Esophagus muscularis mucosa (tissue), 4 donors: ENCODE measurements around the gene YWHAG. TPM values are rescaled to one million over a fixed set of nuclear protein-coding genes. Genes with fewer than 3 reads are reported as not detected.
"Not testable (repeated sequence)": the region's sequence is repeated elsewhere in the genome, so short reads cannot be mapped to it uniquely, and the experiment has no call there.

ENCODE experiments used
- DNase-seq: peaks from one replicate; pipeline ENCODE4 v3.0.0-alpha.2; 2017; ENCODE audit errors: extremely low spot score
- H3K27ac ChIP-seq, 4 donors: fragments of 200-600 bp; sonication (generic); replicated peaks in 1 of 4; 1 replicate in 3 of 4; 2 replicates in 1 of 4; pipeline ENCODE4 v1.5.1; 2016 to 2019; ENCODE audit warnings: mild to moderate bottlenecking in 1 of 4
- H3K27me3 ChIP-seq, 4 donors: fragments of 200-600 bp; sonication (generic); one replicate each; pipeline versions ENCODE4 v1.5.1 to v1.6.0; 2016 to 2019
- H3K36me3 ChIP-seq, 4 donors: fragments of 200-600 bp; sonication (generic); one replicate each; pipeline ENCODE4 v1.5.1; 2016 to 2019
- H3K4me1 ChIP-seq, 4 donors: fragments of 200-600 bp; sonication (generic); one replicate each; pipeline ENCODE4 v1.5.1; 2016 to 2019
- H3K4me3 ChIP-seq, 4 donors: fragments of 200-600 bp; sonication (generic); 1 replicate in 2 of 4; 2 replicates in 2 of 4; pipeline ENCODE4 v1.5.1; 2016 to 2019; ENCODE audit warnings: mild to moderate bottlenecking in 4 of 4, moderate library complexity in 1 of 4
- H3K9me3 ChIP-seq, 4 donors: fragments of 200-600 bp; sonication (generic); 1 replicate in 3 of 4; 2 replicates in 1 of 4; pipeline ENCODE4 v1.5.1; 2016 to 2019
- EP300 ChIP-seq: sonication (generic); formaldehyde crosslinking; IDR thresholded peaks from one replicate; pipeline ENCODE4 v1.6.1; 2017; ENCODE audit warnings: antibody characterized with exemption
- POLR2A ChIP-seq: fragments of 450-650 bp; IDR thresholded peaks from one replicate; pipeline ENCODE4 v1.6.1; 2017; ENCODE audit warnings: antibody characterized with exemption, moderate library complexity, mild to moderate bottlenecking, low read depth
- POLR2AphosphoS5 ChIP-seq, 2 donors: sonication (generic); formaldehyde crosslinking; IDR thresholded peaks; one replicate each; pipeline ENCODE4 v1.6.1; 2017; ENCODE audit warnings: antibody characterized with exemption in 2 of 2
- WGBS: methylation state at CpG from one replicate; pipeline ENCODE4 v1.1.5; 2018; 5-methylcytosine and 5-hydroxymethylcytosine counted together
- intact Hi-C: fragments of 100-400 bp; cut with DNase I; formaldehyde crosslinking; loops from one replicate; pipeline ENCODE4 v1.15.1; 2023
- total RNA-seq, 4 donors: library from RNA; depleted of rRNA; stranded (reverse); fragments of >200 nt; gene quantifications; one replicate each; pipeline versions ENCODE4 v1.1.0 to v1.2.1, GENCODE V29; 2016
- TF ChIP-seq, protein P1 (sequence below), 3 experiments: fragments of 200-600 bp in 2 of 3; fragments of 450-650 bp in 1 of 3; sonication (generic) in 2 of 3; IDR thresholded peaks; one replicate each; pipeline ENCODE4 v1.5.1; 2017 to 2019; ENCODE audit warnings: antibody characterized with exemption in 3 of 3, mild to moderate bottlenecking in 2 of 3, moderate library complexity in 1 of 3

YWHAG gene
- total RNA-seq, 4 donors from 2014 or later = 55.7 to 91.6 (median 73.7) TPM

DNA sequence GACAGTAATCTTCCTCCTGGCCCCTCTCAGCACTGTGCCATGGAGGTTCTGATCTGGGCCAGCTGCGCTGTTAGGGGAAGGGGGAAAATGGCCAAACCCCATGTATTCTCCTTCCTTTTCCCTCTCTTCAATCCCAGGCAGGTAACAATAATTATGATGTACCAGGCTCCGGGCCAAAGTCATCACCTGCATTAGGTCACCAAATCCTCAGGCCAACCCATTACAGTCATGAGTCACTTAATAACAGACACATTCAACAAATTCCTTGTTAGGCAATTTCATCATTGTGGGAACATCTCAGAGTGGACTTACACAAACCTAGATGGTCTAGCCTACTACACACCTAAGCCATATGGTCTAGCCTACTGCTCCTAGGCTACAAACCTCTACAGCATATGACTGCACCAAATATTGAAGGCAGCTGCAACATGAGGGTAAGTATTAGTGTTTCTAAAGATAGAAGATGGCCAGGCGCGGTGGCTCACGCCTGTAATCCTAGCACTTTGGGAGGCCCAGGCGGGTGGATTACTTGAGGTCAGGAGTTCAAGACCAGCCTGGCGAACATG, 58.5 kb downstream of the YWHAG start:
- intact Hi-C loops = no loop called here
- peak overlapping the region; percentile 93 to 100 (median 99) for H3K27ac ChIP-seq
- no peaks in the 10 kb centered on the region for H3K9me3 ChIP-seq
- TF ChIP-seq POLR2AphosphoS5 (IDR thresholded peaks at IDR 0.05) (peak; percentile 71 to 78), POLR2A (no peak)
- H3K4me3 ChIP-seq = no peak overlapping the region
- WGBS = 84% methylated on average over 7 of the region's 7 CpGs
- H3K36me3 ChIP-seq = peaks cover 0 to 16% (median 7%) of the 10 kb centered on the region in 4 donors
- no peak for DNase-seq
- H3K4me1 ChIP-seq = peaks cover 40 to 63% (median 54%) of the 10 kb centered on the region in 4 donors
- H3K27me3 ChIP-seq = no peaks in the 10 kb centered on the region

DNA sequence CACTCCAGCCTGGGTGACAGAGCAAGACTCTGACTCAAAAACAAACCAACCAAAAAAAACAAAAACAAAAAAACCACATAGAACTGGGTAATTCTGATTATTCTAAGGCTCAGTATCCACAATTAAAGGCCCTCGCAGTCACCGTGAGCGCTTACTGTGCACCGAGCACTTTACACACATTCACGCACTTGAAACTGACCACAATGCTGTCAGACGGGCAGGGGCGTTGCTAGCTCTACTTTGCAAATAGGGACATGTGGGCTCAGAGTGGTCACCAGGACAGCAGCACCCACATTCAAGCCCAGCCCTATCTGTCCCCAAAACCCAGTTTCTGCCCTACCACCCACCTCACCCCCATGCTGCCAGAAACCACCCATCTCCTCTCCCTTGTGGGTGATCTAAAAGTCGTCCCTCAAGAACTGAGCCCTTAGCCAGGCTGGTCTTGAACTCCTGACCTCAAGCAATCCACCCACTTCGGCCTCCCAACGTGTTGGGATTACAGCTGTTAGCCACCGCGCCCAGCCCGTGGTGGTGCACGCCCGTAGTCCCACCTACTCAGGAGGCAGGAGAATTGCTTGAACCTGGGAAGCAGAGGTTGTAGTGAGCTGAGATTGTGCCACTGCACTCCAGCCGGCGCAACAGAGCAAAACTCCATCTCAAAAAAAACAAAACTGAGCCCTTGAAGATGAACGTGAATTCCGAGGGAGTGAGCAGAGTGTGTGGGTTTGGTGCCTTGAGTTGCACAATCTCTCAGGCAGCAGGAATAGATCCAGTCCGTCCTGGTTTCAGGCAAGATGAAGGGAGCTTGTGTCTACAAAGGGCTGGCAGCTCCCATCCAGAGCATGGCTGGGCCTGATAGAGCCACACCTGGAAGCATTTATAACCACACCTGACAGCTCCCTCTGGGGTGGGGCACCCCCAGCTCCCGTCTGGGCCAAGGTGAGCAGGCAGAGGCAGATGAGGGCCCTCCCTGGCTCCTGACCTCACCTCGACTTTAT, 61.7 kb downstream of the YWHAG start:
- peak overlapping the region; percentile 93 to 100 (median 99) for H3K27ac ChIP-seq
- H3K4me1 ChIP-seq = peaks cover 53 to 75% (median 66%) of the 10 kb centered on the region in 4 donors
- no peak for DNase-seq
- no peaks in the 10 kb centered on the region for H3K9me3 ChIP-seq
- H3K4me3 ChIP-seq = no peak overlapping the region
- no peaks in the 10 kb centered on the region for H3K27me3 ChIP-seq
- WGBS = 65% methylated on average over 21 of the region's 22 CpGs
- TF ChIP-seq POLR2AphosphoS5 (IDR thresholded peaks at IDR 0.05) (peak; percentile 80 to 86), POLR2A (no peak)
- intact Hi-C loops = no loop called here
- H3K36me3 ChIP-seq = no peaks in the 10 kb centered on the region

GRCh38 chr7:76294344-76295024, 64.3 kb downstream of the YWHAG start:
- peak; percentile 98 for DNase-seq
- TF ChIP-seq POLR2AphosphoS5 (IDR thresholded peaks at IDR 0.05) (peak; percentile 83 to 99), EP300 (peak; percentile 37), POLR2A (peak; percentile 21)
- TF ChIP-seq, protein P1, sequence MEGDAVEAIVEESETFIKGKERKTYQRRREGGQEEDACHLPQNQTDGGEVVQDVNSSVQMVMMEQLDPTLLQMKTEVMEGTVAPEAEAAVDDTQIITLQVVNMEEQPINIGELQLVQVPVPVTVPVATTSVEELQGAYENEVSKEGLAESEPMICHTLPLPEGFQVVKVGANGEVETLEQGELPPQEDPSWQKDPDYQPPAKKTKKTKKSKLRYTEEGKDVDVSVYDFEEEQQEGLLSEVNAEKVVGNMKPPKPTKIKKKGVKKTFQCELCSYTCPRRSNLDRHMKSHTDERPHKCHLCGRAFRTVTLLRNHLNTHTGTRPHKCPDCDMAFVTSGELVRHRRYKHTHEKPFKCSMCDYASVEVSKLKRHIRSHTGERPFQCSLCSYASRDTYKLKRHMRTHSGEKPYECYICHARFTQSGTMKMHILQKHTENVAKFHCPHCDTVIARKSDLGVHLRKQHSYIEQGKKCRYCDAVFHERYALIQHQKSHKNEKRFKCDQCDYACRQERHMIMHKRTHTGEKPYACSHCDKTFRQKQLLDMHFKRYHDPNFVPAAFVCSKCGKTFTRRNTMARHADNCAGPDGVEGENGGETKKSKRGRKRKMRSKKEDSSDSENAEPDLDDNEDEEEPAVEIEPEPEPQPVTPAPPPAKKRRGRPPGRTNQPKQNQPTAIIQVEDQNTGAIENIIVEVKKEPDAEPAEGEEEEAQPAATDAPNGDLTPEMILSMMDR (IDR thresholded peaks at IDR 0.05) = no peak
- Histone ChIP-seq H3K27ac (peak overlapping the region; percentile 93 to 100 (median 99)), H3K4me3 (peak overlapping the region; percentile 46 to 53 (median 49)), H3K36me3 (no peaks in the 10 kb centered on the region), H3K4me1 (peaks cover 58 to 73% (median 70%) of the 10 kb centered on the region in 4 donors), H3K27me3 (no peaks in the 10 kb centered on the region), H3K9me3 (no peaks in the 10 kb centered on the region)
- intact Hi-C loops = no loop called here
- 14% methylated on average over 11 of the region's 20 CpGs for WGBS

DNA sequence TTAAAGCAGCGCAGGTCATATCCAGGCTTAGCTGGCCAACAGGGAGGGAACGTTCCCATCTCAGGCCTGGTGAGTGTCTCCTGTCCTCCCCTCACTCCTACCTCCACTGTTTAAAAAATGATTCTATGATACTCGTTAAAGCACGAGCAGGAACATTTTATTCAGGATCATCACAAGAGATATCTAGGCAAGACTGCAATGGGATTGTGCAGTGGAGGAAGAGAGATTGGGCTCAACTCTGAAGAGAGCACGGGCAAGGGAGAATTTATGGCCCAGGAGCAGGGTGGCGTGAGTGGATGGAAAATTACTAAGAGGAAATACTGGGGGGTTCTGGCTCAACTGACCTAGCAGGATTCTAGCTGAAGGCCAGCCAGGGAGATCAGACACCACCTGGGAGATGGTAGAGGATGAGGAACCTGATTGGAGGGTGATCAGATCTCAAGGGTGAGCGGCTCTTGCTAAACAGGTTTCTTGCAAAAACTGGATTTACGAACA, 65.3 kb downstream of the YWHAG start:
- intact Hi-C loops = no loop called here
- Histone ChIP-seq H3K9me3 (no peaks in the 10 kb centered on the region), H3K27me3 (no peaks in the 10 kb centered on the region), H3K4me1 (peaks cover 58 to 73% (median 70%) of the 10 kb centered on the region in 4 donors), H3K36me3 (no peaks in the 10 kb centered on the region), H3K4me3 (peak overlapping the region in 1 of 4 donors; percentile 46), H3K27ac (peak overlapping the region; percentile 93 to 100 (median 99))
- TF ChIP-seq, protein P1 (IDR thresholded peaks at IDR 0.05) = no peak
- TF ChIP-seq POLR2A = no peak
- peak; percentile 65 for TF ChIP-seq POLR2AphosphoS5 (IDR thresholded peaks at IDR 0.05)
- WGBS = 76% methylated on average over 8 of the region's 8 CpGs
- no peak for DNase-seq

GRCh38 chr7:76292911-76293310, 65.9 kb downstream of the YWHAG start:
- peaks cover 58 to 70% (median 70%) of the 10 kb centered on the region in 4 donors for H3K4me1 ChIP-seq
- H3K27ac ChIP-seq = peak overlapping the region; percentile 93 to 100 (median 99)
- intact Hi-C loops = loop anchor here (1.0 kb wide), 1 partner anchor 21 kb away; no protein-coding TSS in a partner anchor
- not testable (repeated sequence) for H3K9me3 ChIP-seq, H3K4me3 ChIP-seq, DNase-seq, H3K36me3 ChIP-seq, H3K27me3 ChIP-seq
- 80% methylated on average over 5 of the region's 5 CpGs for WGBS
